ENCODE results near the gene HMGB1.

The HMGB1 gene

DNA sequence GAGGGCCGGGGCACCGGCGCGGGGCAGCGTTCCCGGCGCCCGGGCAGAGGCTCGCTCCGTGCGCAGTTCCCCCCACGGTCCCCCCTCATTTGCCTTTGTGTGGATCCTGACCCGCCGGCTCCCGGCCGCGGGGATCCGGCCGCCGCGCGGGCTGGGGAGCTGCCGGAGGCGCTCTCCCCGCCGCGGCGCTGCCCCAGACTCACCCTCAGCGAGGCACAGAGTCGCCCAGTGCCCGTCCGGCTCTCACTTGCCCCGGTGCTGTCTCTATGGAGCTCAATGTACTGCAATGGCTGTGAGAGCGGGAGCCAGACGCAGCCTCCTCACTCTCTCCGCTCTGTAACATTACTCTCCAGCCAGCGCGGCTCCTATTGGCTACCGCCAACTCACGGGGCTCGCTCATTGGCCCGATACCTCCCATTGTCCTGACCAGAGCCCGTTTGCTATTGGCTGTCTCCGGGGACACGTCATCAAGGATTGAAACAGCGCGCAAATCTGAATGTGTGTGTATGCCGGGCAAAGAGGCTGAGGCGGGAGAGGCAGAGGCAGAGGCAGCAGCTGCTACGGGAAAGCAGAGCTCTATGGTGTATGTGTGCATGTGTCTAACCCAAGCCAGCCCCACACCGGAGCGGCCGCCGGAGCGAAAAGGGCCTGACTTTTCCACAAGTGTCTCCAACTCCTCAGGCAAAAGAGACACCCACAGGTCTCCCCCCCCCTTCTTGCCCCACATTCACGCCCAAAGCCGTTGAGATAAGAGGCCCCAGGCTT, at the start of gene HMGB1:
HMGB1 (minus strand) TSS at position 344 of the 765 bp plus-strand sequence. CDS start 2,256 bp downstream, outside the sequence.
- peak; percentile 96 for DNase-seq

DNA sequence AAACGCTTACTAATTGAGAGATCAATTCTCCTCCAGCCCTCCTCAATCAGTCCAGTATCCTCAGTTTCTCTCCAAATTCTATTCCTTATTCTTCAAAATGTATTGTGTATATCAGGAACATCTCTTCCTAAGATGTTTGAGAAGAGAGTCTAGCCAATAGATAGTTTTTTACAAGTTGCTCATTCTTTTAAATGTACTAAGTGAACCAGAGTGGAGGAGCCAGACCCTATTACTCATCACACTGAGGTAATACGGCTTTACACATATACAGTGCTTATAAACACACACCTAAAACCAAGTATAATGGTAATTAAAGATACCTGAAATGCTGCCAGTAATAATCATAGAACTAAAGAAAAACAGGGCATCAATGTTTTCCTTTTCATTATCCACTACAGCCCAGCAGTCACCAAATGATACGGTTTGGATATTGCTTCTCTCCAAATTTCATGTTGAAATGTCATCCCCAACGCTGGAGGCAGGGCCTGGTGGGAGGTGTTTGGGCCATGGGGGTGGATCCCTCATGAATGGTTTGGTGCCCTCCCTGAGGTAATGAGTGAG, 45.2 kb upstream of the HMGB1 start:
- DNase-seq = no peak

DNA sequence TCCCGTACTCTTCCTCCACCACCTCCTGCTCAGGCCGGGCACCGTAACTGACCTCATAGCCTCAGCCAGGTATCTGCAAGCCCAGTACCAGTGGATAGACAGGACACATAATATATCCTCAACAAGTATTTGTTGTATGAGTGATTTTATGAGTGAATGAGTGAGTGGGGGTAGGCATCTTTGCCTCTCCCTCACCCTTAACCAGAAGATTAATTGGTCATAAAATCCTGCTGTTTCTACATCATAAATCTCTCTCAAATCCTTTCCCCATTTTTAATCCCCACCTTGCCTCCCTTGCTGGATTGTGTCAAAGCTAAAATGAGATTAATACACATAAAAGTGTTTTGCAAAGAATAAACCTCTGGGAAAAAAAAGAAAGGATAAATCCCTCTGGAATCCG, 44.4 kb upstream of the HMGB1 start:
- no peak for DNase-seq

DNA sequence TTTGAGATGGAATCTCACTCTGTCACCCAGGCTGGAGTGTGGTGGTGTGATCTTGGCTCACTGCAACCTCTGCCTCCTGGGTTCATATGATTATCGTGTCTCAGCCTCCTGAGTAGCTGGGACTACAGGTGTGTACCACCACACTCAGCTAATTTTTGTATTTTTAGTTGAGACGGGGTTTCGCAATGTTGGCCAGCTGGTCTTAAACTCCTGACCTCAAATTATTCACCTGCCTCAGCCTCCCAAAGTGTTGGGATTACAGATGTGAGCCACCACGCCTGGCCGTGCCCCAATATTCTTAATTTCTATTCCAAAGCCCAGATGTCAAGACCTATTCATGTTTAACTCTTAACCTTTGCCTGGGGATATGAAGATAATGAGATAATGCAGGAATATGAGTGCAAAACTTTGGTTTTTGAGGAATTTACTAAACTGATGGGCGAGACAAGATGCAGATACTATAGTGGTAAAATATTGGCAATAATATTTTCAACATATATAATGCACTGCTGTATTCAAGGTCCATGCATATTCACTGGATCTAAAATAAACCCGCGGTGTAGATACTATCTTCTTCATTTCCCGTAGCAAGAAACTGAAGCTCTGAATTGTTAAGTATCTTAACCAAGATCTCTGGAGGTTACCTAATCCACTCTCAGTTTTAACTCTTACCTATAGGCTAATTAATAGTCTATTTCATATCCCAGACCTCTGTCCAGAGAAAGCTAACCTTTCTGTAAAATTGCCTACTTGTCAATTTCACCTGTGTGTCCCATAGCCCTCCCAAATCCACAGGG, 43.7 kb upstream of the HMGB1 start:
- DNase-seq = no peak

DNA sequence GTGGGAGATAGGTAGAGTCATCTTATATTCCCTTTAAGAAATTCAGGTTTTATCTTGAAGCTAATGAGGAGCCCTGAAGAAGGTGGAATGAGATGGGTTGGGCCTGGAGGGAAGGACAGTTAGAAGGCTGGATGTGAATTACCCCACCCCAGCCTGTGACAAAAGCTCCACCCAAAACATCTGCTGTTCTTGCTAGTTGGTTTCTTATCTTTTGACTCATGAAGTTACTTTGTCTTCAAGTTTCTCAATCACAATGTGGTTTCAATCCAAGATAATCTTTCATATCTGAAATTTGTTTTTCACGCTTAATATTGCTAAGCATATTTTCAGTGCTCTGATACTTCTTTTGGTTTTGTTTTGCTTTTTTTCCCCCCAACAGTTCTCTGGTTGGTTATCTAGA, 38.3 kb upstream of the HMGB1 start:
- DNase-seq = no peak

DNA sequence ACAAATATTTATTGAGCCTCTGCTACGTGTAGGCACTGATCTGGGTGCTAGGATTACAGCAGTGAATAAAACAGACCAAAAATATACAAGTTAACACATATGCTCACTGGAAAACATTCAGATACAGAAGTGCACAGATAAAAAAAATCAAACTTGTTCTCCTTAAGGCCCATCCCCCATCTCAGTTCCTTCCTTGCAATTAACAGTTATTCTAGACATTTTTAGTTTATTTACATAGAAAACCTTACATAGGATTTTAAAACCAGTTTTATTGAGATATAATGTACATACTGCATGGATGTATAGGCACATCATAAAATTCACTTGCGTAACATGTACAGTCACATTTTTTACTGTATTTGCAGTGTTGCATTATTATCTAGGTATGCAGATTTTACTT, 36.5 kb upstream of the HMGB1 start:
- no peak for DNase-seq

DNA sequence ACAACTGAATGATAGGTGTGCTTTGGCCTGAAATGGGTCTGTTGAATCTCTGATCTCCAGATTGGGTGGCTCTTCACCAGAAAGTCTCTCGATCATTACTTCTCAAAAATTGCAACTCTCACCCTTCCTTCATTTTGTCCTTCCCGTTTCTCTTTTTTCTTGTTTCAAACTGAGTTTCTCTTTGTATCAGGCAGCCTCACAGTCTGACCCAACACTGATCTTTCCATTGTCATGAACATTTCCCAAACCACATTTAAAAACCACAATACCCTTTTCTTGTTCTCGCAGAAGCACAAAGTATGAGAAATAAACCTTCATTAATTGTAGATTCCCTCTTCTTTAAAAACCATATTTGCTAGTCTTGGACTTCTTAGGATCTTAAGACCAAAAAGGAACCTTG, 33.6 kb upstream of the HMGB1 start:
- no peak for DNase-seq

DNA sequence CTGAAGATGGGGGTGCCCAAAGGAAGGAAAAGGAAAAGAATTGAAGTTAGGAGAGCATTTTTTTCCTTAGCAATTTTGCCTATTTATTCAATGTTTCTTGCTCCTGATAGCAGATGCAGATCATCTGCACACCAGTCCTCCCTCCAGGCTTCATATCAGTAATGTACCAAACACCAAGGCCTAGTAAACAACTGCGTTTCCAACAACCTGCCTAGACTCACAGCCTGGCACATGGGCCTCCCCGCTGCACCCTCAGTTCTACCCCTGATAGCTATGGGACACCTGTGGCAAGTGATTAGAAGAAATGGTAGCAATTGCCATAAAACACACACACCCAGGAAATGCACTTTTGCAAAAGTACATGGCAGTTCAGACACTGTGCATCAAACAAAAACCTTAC, 30.4 kb upstream of the HMGB1 start:
- DNase-seq = no peak

DNA sequence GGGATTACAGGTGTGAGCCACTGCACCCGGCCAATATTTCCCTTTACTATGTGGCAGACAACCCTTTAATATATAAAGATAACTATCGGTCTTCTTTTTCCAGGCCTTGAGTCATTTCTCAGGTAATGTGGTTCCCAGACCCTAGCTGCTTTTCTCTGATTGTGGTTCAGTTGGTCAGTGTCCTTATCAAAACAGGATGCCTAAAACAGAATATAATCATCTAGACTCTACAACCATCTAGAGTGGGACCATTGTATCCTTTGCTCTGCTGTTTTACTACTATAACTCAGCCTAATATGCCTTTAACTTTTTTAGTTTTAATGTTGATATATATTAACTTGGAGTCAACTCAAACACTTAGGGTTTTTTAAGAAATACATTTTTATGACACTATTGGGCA, 30.0 kb upstream of the HMGB1 start:
- no peak for DNase-seq

DNA sequence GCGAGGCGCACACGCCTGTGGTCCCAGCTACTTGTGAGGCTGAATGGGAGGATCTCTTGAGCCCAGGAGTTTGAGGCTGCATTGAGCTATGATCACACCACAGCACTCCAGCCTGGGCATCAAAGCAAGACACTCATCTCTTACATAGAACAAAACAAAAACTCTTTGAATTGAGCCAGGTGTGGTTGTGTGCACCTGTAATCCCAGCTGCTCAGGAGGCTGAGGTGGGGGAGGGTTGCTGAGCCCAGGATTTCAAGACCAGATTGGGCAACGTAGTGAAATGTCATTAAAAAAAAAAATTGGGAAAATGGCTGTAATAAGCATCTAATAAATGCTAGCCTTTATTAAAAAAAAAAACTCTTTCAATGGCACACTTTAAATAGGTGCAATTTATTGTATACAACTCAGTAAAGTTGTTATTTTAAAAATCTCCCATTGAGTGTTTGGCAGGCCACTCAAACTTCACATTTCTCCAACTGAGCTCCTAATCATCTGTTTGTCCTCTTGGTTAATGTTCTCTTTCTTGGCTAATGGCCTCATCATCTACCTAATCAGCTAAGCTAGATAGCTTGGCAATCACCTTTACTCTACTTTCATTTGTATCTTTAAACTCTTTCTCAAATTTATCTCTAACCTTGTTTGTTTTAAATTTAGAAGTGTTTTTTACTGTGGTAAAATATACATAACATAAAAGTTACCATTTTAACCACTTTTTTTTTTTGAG, 28.1 kb upstream of the HMGB1 start:
- DNase-seq = peak; percentile 8

DNA sequence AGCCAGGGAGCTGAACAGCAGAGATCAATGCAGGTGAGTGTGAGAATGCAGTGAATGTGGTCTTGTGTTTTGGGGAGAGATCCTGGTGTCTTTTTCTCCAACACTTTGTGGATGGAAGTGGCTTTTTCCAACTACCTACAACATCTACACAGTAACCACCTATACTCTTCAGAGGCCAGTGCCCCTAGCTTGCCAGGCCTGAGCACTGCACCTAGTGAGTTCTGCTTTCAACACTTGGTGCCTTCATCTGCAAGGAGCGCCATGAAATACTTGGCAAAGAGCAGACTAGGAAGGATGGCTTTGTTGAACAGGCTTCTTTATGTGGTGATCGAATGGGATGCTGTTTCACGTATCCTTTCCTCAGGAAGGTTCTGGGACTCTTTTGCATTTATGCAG, 21.3 kb upstream of the HMGB1 start:
- no peak for DNase-seq

DNA sequence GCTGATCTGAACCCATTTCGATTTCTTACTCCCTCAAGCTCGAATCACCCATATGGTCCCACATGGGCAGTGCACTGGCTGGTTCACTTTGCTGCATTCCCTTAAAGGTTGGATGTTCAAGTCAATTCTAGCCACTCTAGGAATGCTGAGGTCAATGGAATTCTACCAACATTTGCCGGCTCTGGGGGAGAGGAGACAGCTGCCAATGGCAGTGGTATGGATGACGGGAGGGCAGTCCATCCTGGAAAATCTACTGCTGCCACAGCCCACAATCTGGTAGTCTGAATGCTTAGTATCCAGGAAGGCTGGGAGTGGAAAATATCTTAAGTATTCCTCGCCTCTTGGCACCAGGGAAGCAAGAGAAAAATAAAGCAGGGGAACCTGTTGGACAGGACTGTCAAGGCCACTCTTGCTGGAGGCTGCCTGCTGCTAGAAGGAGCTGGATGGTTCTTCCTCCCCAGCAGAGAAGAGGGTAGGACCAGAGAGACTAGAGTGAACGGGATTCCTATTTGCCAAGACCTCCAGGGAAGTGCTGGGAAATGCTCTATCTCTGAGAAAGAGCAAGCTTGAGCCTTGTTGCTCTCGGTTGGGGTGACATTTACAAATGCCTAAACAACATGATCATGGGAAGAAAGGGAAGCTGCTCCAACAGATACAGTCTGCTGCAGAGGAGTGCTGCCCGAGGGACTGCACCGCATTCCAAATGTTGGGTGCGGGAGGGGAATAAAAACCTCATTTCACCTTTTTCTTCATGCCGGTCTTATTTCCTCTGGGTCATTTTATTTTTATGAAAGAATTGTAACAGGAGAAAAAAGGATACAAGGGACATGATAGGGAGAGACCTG, 20.7 kb upstream of the HMGB1 start:
- no peak for DNase-seq

DNA sequence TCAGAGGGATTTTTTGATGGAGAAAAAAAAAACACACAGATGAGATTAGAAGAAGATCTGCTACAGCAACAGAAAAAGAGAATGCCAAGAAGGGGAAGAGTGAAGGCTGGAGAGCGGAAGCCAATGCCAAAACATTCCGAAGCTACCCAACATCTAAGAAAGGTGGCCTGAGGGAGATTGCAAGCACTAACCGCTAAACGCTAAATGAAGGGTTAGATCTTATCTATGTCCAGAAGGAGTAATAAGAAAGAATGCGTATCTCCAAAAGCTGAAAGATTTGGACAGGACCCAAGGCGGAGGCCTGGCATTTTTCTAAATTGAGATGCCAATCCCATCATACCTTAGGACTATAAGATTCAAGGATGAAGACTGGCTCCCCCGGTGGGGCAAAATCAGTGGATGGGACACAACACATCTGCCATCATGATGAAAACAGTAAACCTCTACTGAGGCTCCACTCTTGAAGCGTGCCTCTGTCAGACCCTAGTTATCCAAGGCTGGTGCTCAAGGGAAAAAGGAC, 15.6 kb upstream of the HMGB1 start:
- DNase-seq = no peak

DNA sequence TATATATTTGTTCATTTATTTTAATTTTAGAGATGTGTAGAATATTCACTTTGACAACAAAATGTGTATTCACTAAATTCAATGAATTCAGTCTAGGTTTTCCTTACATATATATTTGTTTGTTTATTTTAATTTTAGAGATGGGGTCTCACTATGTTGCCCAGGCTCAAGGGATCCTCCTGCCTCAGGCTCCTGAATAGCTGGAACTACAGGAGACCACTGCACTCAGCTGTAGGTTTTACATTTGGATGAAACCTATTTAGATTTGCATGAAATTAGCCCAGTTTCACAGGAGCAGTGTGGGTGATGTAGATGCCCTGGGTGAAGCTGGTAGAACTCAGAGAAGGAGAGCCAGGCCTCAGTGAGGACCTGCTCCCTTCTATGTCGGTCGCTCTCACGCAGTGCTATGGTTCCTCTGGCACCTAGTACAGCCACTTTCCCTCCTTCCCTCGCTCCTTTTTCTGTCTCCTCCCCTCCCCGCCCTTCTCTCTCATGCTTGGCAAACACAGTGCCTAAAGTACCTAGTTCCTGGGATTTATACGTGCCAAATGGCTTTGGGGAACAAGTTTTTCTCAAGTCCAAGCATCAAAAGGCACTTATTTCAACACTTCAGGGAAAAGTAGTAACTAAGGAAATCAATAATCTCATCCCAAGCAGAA, 14.7 kb upstream of the HMGB1 start:
- DNase-seq = no peak

DNA sequence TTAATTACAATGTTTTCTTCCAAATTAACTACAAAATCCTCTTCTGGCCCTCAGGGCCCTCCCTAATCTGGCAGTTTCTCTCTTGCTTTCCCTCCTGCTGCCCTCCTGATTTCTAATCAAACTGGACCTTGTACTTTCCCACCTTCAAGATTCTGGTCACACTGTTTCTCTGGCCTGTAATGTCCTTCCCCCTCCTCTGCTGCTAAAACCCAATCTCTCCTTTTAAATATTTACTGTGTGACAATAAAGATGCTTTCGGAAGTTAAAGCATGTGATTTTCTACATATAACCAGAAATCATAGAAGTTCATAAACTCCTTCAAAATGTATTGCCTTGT, 14.1 kb upstream of the HMGB1 start:
- DNase-seq = no peak

DNA sequence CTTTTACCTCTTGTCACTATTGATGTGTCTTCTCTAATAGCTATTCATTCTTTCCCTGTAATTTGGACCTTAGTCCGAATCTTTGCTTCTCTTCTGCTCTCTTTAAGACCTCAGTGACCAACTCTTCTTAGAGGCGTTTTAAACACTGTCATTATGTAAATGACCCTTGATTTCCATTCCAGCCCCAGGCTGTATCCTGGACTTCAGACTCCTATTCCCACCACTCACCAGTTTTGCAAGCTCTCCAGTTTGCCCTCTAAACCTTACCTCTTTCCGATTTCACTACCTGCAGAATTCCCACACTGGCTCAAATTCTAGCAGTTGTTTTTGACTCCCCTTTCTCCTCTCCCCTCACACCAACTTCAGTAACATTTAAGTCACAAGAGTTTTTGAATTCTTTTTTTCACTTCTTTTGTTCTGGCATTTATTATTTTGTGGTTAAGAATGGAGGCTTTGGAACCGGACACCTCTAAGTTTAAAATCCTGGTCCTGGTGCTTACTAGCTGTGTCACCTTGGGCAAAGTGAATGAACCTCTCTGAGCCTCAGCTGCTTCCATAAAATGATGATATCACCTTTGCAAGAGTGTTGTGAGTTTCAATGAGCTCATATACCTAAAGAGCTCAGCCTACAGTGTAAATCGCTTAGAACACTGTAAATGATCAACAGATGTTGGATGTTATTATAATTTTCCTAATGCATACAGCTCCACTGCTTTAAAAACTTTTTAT, 13.6 kb upstream of the HMGB1 start:
- no peak for DNase-seq

DNA sequence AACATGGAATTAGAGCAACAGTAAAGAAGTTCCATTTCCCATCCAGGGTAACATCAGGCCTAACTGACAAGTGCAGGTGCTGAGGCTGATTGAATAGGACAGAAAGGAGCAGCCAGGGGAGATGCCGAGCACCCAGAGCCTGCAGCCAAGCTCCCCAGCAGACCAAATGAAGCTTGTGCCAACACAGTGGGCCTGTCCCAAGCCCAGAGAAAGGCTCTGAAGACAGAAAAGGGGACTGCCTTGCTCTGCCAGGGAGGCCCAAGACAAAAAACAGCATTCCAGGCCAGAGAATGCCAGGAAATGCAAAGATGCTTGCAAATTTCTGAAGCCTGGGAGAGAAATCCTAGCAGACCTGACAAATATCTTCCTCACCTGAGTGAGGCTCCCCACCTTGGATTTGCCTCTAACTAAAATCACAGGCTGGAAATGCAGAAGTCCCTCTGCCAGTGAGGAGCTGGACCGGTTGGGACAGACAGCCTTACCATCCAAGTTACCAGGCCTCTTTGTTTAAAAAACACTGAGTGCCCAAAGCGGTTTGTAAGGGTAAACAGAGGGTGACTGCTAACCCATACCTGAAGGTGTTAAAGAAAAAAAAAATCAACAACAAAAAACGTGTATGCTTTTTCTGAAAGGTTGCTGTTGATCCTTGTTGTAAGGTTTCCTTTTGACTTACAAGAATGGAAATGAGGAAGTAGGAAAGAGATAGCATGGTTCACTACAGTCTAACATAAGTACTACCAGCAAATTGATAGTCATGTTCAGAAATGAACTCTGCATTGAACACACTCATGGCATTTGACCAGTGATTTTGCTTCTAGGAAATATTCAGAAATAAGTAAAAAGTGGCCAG, 11.8 kb upstream of the HMGB1 start:
- DNase-seq = no peak

DNA sequence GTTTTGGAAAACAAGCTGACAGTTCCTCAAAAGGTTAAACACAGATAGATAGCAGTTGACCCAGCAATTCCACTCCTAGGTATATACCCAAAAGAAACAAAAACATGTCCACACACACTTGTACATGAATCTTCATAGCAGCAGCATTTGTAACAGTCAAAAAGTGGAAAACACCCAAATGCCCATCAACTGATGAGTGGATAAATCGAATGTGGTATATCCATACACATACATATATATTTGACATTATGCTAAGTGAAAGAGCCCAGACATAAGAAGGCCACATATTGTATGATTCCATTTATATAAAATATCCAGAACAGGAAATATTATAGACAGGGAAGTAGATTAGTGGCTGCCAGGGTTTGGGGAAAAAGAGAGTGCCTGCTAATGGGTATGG, 7.9 kb upstream of the HMGB1 start:
- no peak for DNase-seq

DNA sequence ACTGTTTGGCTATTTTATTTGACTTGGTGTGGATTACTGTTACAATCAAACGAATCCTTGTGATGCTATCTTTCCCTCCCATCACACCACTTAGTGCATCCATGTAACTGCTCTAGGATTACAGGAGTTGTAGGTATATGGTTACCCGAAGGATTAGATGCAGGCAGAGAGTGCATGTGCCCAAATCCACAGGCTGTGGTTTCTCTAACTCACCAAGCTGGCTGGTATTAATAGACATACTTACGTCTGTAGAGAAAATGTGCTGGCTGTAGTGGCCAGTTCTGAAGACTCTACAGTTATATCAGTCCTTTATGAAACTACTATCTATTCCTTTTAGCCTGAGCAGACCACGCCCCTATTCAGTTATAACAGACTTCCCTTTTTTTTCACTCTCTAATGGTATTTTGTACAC, 1.1 kb upstream of the HMGB1 start:
- no peak for DNase-seq

DNA sequence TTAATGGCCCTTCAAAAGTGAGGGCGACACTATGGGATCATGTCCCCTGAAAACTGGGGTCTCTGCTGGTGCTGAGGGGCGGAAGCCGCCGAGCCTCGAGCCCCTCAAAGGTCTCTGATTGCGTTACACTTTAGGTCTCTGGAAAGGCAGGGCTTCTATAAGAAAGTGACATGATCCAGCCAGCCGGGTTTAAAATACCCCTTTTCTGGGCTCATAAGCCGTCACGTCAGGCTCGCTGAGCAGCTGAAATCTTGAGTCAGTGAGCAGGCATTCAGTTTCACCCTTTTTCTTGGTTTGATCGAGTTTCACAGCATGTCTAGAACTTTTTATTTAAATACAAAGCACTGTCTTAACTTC, 600 bp upstream of the HMGB1 start:
- DNase-seq = no peak

DNA sequence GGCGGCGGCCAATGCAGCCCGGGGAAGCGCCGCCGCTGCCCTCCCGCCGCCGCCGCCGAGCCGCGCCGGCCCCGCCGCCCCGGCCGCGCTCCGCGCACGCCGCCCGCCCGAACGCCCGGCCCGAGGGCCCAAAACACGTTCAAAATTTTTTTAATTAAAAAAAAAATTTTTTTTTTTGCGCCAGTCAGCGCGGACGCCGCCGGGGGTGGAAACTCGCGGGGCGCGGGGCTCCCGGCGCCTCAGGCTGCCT, 468 bp downstream of the HMGB1 start:
- no peak for DNase-seq
